GM12892 (cell line): Measurements from ENCODE around the gene POU6F2.

Source experiments
- POLR2A ChIP-seq: IDR thresholded peaks from 2 replicates; pipeline ENCODE4 v1.6.1; 2011; ENCODE audit warnings: low read depth, low read length, control low read depth
- POLR2AphosphoS5 ChIP-seq: IDR thresholded peaks from 2 replicates; pipeline ENCODE4 v1.6.1; 2011; ENCODE audit warnings: low read depth, low read length, control low read depth

DNA sequence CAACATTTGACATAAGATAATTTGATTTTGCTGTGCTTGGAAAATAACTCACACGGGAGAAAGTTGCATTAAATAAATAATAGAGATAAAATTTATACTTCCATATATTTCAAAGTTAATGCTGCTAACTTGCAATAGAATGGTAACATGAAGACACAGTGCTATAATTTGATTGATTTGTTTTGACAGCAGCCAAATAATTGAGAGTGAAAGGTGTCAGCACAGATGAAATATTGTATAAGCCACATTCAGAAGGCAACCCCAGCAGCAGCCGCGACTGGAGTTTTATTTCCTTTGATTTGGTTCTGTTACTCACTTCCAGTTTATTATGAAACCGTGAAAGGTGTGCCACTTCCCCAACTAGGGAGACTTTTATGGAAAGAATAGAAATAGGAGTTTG lies 242.2 kb downstream of the POU6F2 start:
- no peak for TF ChIP-seq POLR2A
- TF ChIP-seq POLR2AphosphoS5: no peak
